Urinary bladder (tissue), 4 donors: ENCODE results near the gene MPPED1. TPM values are rescaled to one million over a fixed set of nuclear protein-coding genes. Genes with fewer than 3 reads are reported as not detected.
A peak's percentile ranks its signal among the peaks of the same experiment; 100 is the strongest.

Source experiments
- DNase-seq: peaks from one replicate; pipeline ENCODE4 v3.0.0-alpha.2; 2015; ENCODE audit errors: extremely low spot score
- H3K27ac ChIP-seq: one replicate; pipeline ENCODE4 v1.5.1; 2013; ENCODE audit warnings: low read depth, mild to moderate bottlenecking, moderate library complexity
- H3K36me3 ChIP-seq: one replicate; pipeline ENCODE4 v1.6.1; 2013; ENCODE audit warnings: mild to moderate bottlenecking, moderate library complexity; ENCODE audit not compliant: insufficient read depth
- H3K4me1 ChIP-seq: one replicate; pipeline ENCODE4 v1.6.1; 2013; ENCODE audit warnings: mild to moderate bottlenecking, moderate library complexity; ENCODE audit not compliant: insufficient read depth
- H3K4me3 ChIP-seq: one replicate; pipeline ENCODE4 v1.5.1; 2013; ENCODE audit warnings: low read depth, low read length
- WGBS: extraction: QIAGEN DNeasy Blood & Tissue Kit; methylation state at CpG from one replicate; pipeline ENCODE4 v1.1.7; 2013; 5-methylcytosine and 5-hydroxymethylcytosine counted together
- polyA plus RNA-seq: library from polyadenylated mRNA; stranded (reverse); fragments of 200-250 nt; gene quantifications from one replicate; pipeline ENCODE4 v1.2.3, GENCODE V29; 2013
- total RNA-seq: library from RNA; depleted of rRNA; stranded (reverse); fragments of >200 nt; gene quantifications from one replicate; pipeline ENCODE4 v1.2.3, GENCODE V29; 2014
- donor health status: healthy with polysubstance abuse.
- donor health status: healthy.

The MPPED1 gene
- total and polyA plus RNA-seq, 2 donors = 0.23 to 1.7 TPM

DNA sequence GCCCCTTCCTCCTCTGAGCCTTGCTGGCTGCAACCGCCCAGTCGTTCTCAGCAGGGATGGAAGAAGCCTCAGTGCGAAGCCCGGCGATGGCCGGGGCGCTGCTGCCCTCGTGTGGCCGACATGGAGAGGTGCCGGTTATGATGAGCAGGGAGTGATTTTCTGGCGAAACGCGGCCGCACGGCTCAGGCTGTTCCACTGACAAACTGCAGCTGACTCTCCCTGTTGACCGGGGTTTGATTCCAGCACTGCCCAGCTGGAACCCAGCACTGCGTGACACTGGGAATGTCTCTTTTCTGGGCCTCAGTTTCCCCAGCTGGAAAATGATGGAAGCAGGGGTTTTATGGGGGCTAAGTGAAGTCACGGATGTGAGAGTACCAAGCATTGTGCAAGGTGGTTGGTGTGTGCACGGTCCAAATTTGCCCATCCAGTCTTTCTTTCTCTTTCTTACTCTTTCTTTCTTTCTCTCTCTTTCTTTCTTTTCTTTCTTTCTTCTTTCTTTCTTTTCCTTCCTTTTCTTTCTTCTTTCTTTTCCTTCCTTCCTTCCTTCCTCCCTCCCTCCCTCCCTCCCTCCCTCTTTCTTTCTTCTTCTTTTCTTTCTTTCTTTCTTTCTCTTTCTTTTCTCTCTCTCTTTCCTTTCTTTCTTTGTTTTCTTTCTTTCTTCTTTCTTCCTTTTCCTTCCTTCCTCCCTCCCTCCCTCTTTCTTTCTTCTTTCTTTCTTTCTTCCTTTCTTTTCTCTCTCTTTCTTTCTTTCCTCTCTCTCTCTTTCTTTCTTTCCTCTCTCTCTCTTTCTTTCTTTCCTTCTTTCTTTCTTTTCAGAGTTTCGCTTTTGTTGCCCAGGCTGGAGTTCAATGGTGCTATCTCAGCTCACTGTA is 25.8 kb upstream of the MPPED1 start:
- Histone ChIP-seq H3K36me3 (no peaks in the 10 kb centered on the region), H3K4me3 (no peak overlapping the region), H3K4me1 (no peaks in the 10 kb centered on the region), H3K27ac (no peak overlapping the region)
- peak; percentile 51 for DNase-seq
- WGBS = 7% methylated on average over 20 of the region's 20 CpGs

- WGBS = 54% methylated on average over 7 of the region's 7 CpGs
- H3K27ac ChIP-seq = no peak overlapping the region
- H3K4me1 ChIP-seq = no peaks in the 10 kb centered on the region
- DNase-seq = no peak
- no peak overlapping the region for H3K4me3 ChIP-seq
- no peaks in the 10 kb centered on the region for H3K36me3 ChIP-seq
Observed at GRCh38 chr22:43387815-43388214, 24.0 kb upstream of the MPPED1 start.

GRCh38 chr22:43388420-43388851 is 23.4 kb upstream of the MPPED1 start:
- no peaks in the 10 kb centered on the region for H3K4me1 ChIP-seq
- H3K4me3 ChIP-seq = no peak overlapping the region
- WGBS = 6% methylated on average over 17 of the region's 17 CpGs
- H3K36me3 ChIP-seq = no peaks in the 10 kb centered on the region
- DNase-seq = no peak
- no peak overlapping the region for H3K27ac ChIP-seq

DNA sequence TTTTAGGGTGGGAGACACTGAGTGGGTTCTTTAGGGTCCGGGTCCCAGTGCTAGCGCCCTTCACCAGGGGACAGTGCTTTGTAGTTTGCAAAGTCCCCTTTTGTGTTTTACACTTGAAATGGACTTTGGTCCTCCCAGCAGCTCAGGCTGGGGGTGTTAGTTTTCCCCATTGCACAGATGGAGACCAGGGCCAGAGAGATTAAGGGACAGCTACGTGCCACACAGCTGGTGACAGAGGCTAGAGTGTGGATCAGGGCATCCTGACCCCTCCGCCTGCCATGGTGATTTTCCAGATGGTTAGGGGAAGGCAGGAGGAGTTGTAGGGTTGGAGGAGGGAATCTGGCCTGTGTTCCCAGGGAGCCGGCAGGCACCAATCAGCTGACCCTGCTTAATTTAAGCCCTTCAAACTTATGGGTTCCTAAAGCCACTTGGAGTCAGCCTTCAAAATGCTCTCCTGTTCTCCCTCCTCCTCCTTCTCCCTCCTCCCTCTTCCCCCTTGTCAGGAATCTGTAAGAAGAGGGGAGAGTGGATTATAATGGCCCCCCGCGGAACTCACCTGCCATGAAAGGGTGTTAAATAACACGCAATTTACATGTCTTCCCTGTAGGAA is 22.5 kb upstream of the MPPED1 start:
- 82% methylated on average over 8 of the region's 8 CpGs for WGBS
- Histone ChIP-seq H3K27ac (no peak overlapping the region), H3K36me3 (no peaks in the 10 kb centered on the region), H3K4me3 (no peak overlapping the region), H3K4me1 (no peaks in the 10 kb centered on the region)
- no peak for DNase-seq

DNA sequence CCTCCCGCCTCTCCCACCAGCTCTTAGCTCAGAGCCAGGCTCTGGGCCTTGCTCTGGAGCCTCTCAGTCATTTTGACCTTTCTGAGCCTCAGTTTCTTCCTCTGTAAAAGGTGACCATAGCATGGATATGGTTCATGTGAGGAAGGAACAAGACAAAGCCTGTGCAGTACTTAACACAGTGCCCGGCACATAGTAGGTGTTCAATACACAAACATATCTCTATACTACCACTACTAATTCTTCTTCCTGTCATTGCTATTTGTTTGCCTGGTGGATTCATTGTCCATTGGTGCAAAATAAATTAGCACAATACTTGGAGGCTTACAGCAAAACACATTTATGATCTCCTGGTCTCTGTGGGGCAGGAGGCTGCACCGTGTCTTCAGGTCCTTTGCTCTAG is 21.6 kb upstream of the MPPED1 start:
- Histone ChIP-seq H3K36me3 (no peaks in the 10 kb centered on the region), H3K4me3 (no peak overlapping the region), H3K4me1 (no peaks in the 10 kb centered on the region), H3K27ac (no peak overlapping the region)
- 87% methylated on average over 3 of the region's 3 CpGs for WGBS
- no peak for DNase-seq

DNA sequence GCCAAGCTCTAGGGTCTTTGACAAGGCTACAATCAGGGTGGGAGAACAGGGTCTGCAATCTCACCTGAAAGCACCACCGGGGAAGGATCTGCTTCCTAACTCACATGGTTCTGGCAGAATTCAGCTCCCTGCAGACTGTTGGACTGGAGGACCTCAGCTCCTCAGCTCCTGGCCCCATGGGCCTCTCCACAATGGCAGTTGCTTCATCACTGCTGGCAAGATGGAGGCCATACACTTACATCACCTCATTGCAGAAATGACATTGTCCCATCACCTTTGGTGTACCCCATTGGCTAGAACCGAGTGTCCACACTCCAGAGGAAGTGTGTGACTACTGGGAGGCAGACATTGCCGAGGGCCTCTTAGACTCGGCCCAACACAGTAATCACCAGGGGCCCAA is 20.9 kb upstream of the MPPED1 start:
- WGBS = 63% methylated on average over 4 of the region's 4 CpGs
- Histone ChIP-seq H3K27ac (no peak overlapping the region), H3K4me1 (no peaks in the 10 kb centered on the region), H3K4me3 (no peak overlapping the region), H3K36me3 (no peaks in the 10 kb centered on the region)
- DNase-seq = no peak

DNA sequence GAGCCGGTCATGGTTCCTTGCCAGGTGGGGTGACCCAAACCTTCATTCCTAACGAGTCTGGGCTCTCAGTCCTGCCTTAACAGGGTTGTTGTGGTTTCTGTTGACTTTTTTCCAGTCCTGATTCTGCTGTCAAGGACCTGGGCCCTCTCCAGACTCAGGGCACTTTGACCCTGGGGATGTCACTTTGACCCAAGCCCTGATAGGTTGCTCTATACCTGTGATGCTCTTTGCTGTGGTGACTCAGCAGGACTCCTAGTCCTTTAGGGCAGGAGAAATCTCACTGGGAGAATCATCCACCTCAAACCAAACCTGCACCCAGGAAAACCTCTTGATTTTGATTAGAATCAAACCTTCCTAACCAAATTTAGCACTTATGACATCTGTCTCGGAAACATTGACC is 20.5 kb upstream of the MPPED1 start:
- no peaks in the 10 kb centered on the region for H3K4me1 ChIP-seq
- no peak overlapping the region for H3K27ac ChIP-seq
- H3K36me3 ChIP-seq = no peaks in the 10 kb centered on the region
- no peak overlapping the region for H3K4me3 ChIP-seq
- DNase-seq = no peak
- WGBS = 85% methylated on average over 3 of the region's 3 CpGs

- Histone ChIP-seq H3K4me3 (no peak overlapping the region), H3K27ac (no peak overlapping the region), H3K4me1 (no peaks in the 10 kb centered on the region), H3K36me3 (no peaks in the 10 kb centered on the region)
- DNase-seq = no peak
- WGBS = 85% methylated on average over 9 of the region's 9 CpGs
Observed at GRCh38 chr22:43392385-43392989, 19.3 kb upstream of the MPPED1 start.

- 48% methylated on average over 14 of the region's 14 CpGs for WGBS
- no peak overlapping the region for H3K27ac ChIP-seq
- no peaks in the 10 kb centered on the region for H3K36me3 ChIP-seq
- no peaks in the 10 kb centered on the region for H3K4me1 ChIP-seq
- no peak for DNase-seq
- no peak overlapping the region for H3K4me3 ChIP-seq
Observed at GRCh38 chr22:43393132-43393843, 18.5 kb upstream of the MPPED1 start.

- H3K4me3 ChIP-seq = no peak overlapping the region
Observed at GRCh38 chr22:43393844-43394474, 17.9 kb upstream of the MPPED1 start.

GRCh38 chr22:43395086-43395695 is 16.6 kb upstream of the MPPED1 start:
- Histone ChIP-seq H3K4me3 (no peak overlapping the region), H3K4me1 (no peaks in the 10 kb centered on the region), H3K27ac (no peak overlapping the region), H3K36me3 (no peaks in the 10 kb centered on the region)
- no peak for DNase-seq
- WGBS = 39% methylated on average over 9 of the region's 9 CpGs

More at GRCh38 chr22:43393844-43394474, 17.9 kb upstream of the MPPED1 start:
- no peak overlapping the region for H3K27ac ChIP-seq
- H3K36me3 ChIP-seq = no peaks in the 10 kb centered on the region
- DNase-seq = no peak
- WGBS = 94% methylated on average over 4 of the region's 4 CpGs
- H3K4me1 ChIP-seq = no peaks in the 10 kb centered on the region

DNA sequence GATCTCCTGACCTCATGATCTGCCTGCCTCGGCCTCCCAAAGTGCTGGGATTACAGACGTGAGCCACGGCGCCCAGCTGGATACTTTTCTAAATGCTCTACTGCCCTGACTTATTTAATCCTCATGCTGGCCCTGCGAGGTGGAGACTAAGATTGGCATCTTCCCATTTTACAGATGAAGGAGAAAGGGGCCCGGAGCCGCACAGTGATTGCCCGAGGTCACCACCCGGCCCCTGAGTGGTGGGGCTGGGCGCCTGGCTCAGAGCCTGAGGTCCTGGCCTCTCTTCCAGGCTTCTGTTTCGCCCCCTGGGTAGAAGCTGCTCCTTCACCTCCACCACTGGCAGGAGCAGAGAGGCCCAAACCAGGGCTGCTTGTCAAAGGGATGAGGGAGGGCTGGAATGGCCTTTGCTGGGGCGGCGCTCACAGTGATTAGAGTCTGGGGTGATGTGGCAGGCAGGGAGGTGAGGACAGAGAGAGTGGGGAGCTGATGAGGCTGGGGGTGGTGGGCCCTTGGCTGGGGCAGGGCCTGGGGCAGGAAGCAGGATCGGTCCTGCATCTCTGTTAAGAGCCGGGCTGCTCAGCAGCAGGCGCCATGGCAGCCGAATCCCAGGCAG is 15.4 kb upstream of the MPPED1 start:
- no peak overlapping the region for H3K4me3 ChIP-seq
- DNase-seq = no peak
- H3K27ac ChIP-seq = no peak overlapping the region
- no peaks in the 10 kb centered on the region for H3K4me1 ChIP-seq
- no peaks in the 10 kb centered on the region for H3K36me3 ChIP-seq
- WGBS = 67% methylated on average over 17 of the region's 17 CpGs
